AG04449 (cell line): ENCODE results near the gene NLRP14.

ENCODE experiments used
- CTCF ChIA-PET: fragments of 350-600 bp; formaldehyde crosslinking; extraction: SDS; loops from one replicate; lab custom pipeline; 2021; ENCODE audit warnings: antibody characterized with exemption; lab: Yijun Ruan, JAX
- POLR2A ChIA-PET: fragments of 400-600, 350-600 bp; formaldehyde crosslinking; extraction: SDS; loops from one replicate; lab custom pipeline; 2020; ENCODE audit warnings: antibody characterized with exemption, inconsistent platforms; lab: Yijun Ruan, JAX
- DNase-seq: peaks from one replicate; pipeline ENCODE4 v3.0.0-alpha.2; 2010; ENCODE audit warnings: low read depth, low spot score
- H3K4me3 ChIP-seq: 2 replicates; pipeline ENCODE4 v1.5.1; 2011; ENCODE audit warnings: low read depth, mild to moderate bottlenecking, control low read depth, low read length
- TF ChIP-seq, protein P1 (sequence below): IDR thresholded peaks from one replicate; pipeline ENCODE4 v1.5.1; 2011; ENCODE audit warnings: mild to moderate bottlenecking, moderate library complexity, low read length, control low read depth, inconsistent platforms; ENCODE audit not compliant: insufficient read depth; ENCODE audit errors: missing control alignments

The NLRP14 gene

DNA sequence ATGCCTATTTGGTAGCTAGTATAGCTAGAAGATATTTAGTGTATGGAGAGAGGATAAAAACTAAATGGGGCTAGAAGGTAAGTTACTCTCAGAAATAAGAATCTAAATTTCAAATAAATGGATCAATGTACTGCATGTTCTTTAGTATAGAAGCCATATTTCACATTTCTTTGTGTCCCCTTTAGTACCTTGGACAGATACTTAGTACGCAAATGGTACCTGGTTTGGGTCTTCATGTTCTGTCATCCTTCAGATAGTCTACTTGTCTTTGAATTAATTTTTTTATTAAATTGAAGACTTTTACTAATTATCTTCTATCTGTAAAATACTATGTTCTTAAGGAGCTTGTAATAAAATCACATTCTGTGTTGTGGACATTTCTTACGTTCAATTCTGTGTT is 42.3 kb downstream of the NLRP14 start:
- H3K4me3 ChIP-seq, result no peak overlapping the region
- TF ChIP-seq, protein P1, sequence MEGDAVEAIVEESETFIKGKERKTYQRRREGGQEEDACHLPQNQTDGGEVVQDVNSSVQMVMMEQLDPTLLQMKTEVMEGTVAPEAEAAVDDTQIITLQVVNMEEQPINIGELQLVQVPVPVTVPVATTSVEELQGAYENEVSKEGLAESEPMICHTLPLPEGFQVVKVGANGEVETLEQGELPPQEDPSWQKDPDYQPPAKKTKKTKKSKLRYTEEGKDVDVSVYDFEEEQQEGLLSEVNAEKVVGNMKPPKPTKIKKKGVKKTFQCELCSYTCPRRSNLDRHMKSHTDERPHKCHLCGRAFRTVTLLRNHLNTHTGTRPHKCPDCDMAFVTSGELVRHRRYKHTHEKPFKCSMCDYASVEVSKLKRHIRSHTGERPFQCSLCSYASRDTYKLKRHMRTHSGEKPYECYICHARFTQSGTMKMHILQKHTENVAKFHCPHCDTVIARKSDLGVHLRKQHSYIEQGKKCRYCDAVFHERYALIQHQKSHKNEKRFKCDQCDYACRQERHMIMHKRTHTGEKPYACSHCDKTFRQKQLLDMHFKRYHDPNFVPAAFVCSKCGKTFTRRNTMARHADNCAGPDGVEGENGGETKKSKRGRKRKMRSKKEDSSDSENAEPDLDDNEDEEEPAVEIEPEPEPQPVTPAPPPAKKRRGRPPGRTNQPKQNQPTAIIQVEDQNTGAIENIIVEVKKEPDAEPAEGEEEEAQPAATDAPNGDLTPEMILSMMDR, result no peak
- POLR2A ChIA-PET, result no interaction called here
- DNase-seq, result no peak
- CTCF ChIA-PET, result no interaction called here

DNA sequence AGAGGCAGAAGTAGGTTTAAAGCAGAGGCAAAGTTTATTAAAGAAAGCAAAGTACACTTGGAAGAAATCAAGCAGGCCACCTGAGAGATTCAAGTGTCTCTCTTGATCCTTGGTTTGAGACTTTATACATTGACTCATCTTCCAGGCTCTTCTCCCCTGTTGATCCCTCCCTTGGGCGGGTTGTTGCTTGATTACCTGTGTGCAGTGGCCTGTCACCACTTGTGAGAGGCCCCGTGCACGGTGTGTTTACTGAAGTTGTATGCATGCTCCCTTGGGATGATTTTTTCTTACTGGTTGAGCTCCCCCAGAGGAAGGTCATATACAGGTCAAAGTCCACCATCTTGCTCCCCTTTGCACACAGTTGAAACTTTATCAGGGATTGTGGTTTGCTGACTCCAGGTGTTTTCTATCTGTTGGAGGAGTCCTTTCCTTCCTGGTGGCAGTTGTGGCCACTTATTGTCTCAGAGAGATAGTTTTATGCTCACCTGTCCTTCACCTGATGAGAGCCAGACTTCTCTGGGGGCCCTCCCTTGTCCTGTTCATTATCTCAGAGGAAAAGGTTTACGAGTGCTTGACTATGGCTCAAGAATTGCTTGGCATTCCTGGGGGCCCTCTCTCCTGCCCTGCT is 52.2 kb downstream of the NLRP14 start:
- POLR2A ChIA-PET, result no interaction called here
- DNase-seq, result no peak
- TF ChIP-seq, protein P1, result no peak
- no peak overlapping the region for H3K4me3 ChIP-seq
- CTCF ChIA-PET, result no interaction called here

DNA sequence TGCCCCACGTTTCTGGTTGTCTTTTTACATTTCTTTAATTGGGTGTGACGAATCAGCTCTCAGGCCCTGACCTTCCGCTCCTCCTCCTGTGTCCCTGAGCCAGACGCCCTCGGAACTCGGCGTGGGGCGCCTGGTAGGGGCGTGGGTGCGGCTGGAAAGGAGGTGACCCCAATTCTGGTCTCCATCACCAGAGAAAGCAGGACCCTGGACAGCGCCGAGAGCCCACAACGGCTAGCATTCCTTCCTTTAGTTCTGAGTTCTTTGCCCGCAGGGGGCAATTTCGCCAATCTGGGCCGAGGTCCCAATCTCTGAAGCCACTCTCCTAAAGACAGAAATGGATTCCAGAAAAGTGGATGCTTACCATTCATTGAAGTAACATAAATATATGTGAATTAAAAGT is 56.8 kb downstream of the NLRP14 start:
- TF ChIP-seq, protein P1, result no peak
- CTCF ChIA-PET, result no interaction called here
- POLR2A ChIA-PET, result no interaction called here

DNA sequence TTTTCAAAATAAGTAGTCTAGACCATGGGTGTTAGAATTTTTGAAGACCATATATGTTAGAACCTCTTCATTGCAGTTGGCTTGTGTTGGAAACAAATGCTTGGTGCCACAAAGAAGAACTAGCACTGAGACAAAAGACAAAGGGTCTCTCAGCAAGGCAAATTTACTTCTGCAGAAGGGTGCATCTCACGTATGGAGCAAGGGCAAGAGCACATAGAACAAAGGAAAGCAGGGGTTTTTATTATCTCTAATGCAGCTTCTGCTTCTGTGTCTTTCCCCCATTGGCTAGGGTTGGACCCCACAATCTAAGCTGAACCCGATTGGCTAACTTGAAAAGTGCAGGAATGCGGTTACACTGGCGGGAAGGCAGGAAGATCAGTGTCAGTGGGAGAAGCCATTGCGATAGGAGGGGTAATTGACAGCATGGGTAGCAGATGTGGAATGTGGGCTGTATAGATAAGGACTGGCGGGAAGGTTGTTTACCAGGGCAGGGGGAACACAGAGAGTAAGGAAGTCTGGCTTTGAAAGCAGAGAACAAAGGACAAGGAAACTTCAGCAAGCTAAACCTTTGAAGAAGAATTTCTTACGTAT is 59.4 kb downstream of the NLRP14 start:
- H3K4me3 ChIP-seq, result no peak overlapping the region
- ChIA-PET POLR2A (no interaction called here), CTCF (no interaction called here)
- DNase-seq, result no peak
- TF ChIP-seq, protein P1, result no peak

More for the DNA sequence above, 56.8 kb downstream of the NLRP14 start:
- DNase-seq, result no peak
- no peak overlapping the region for H3K4me3 ChIP-seq

DNA sequence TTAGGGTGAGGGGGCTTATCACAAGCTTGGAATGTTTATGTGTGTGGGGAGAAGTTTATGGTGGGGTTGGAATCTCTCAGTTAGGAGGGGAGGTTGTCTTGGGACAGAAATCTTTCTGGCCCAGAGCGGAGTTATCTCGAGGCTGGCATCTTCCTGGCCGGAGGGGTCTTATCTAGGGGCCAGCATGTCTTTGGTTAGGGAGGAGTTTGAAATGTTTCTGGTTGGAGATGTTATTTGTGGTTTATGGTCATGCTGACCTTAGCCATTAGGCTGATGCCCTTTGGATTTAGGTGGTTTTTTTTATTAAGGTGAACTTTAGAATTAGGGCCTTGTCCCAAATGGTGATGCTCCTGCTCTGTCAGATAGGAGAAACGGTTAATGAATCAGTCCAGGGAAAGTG is 60.6 kb downstream of the NLRP14 start:
- ChIA-PET CTCF (no interaction called here), POLR2A (no interaction called here)
- TF ChIP-seq, protein P1, result no peak
- DNase-seq, result no peak
- H3K4me3 ChIP-seq, result no peak overlapping the region

DNA sequence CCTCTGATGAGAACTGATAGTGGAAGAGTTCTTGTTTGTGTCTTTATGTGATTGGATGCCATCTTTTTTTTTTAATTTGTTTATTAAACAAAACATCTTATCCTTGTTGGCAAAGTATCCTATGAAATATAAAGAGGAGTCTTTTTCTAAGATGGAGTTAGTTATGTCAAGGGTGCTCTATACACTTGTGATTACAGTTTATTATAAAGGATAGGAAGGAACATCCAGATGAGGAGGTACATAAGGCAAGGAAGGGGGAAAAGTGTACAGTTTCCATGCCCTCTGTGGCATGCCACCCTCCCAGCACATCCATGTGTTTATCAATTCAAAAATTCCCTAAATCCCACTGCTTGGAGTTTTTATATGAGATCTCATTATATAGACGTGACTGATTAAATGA is 61.2 kb downstream of the NLRP14 start:
- ChIA-PET CTCF (no interaction called here), POLR2A (no interaction called here)
- DNase-seq, result no peak
- H3K4me3 ChIP-seq, result no peak overlapping the region
- TF ChIP-seq, protein P1, result no peak
